Peyer's patch (tissue), 4 donors: ENCODE measurements around the gene CGNL1. TPM values are rescaled to one million over a fixed set of nuclear protein-coding genes. Genes with fewer than 3 reads are reported as not detected.

Experiments
- DNase-seq, 3 donors: peaks; one replicate each; pipeline ENCODE4 v3.0.0-alpha.2; 2017 to 2019
- H3K27ac ChIP-seq, 4 donors: fragments of 200-600 bp; sonication (generic); one replicate each; pipeline ENCODE4 v1.5.1; 2016 to 2019
- H3K27me3 ChIP-seq, 2 donors: fragments of 200-600 bp; sonication (generic); one replicate each; pipeline ENCODE4 v1.5.1; 2019
- H3K36me3 ChIP-seq, 3 donors: fragments of 200-600 bp; sonication (generic); one replicate each; pipeline ENCODE4 v1.5.1; 2016 to 2019
- H3K4me1 ChIP-seq, 4 donors: fragments of 200-600 bp; sonication (generic); one replicate each; pipeline ENCODE4 v1.5.1; 2016 to 2019
- H3K4me3 ChIP-seq, 4 donors: fragments of 200-600 bp; sonication (generic); 1 replicate in 3 of 4; 2 replicates in 1 of 4; pipeline ENCODE4 v1.5.1; 2016 to 2019; ENCODE audit warnings: mild to moderate bottlenecking in 1 of 4
- H3K9me3 ChIP-seq, 4 donors: fragments of 200-600 bp; sonication (generic); one replicate each; pipeline ENCODE4 v1.5.1; 2016 to 2019; ENCODE audit warnings: mild to moderate bottlenecking in 1 of 4
- POLR2A ChIP-seq, 2 donors: fragments of 450-650 bp; IDR thresholded peaks; one replicate each; pipeline ENCODE4 v1.5.1; 2017; ENCODE audit warnings: antibody characterized with exemption in 2 of 2, mild to moderate bottlenecking in 2 of 2, moderate library complexity in 2 of 2
- total RNA-seq, 4 donors: library from RNA; depleted of rRNA; stranded (reverse); fragments of >200 nt; gene quantifications; one replicate each; pipeline ENCODE4 v1.1.0, GENCODE V29; 2016
- TF ChIP-seq, protein P1 (sequence below), 6 experiments: fragments of 450-650 bp in 4 of 6; fragments of 200-600 bp in 2 of 6; sonication (generic) in 1 of 6; IDR thresholded peaks; one replicate each; pipeline ENCODE4 v1.5.1; 2017 to 2019; ENCODE audit warnings: antibody characterized with exemption in 6 of 6, mild to moderate bottlenecking in 3 of 6, moderate library complexity in 1 of 6

CGNL1 gene
- total RNA-seq, 4 donors from 2014 or later = 1.2 to 9.9 (median 2.1) TPM

DNA sequence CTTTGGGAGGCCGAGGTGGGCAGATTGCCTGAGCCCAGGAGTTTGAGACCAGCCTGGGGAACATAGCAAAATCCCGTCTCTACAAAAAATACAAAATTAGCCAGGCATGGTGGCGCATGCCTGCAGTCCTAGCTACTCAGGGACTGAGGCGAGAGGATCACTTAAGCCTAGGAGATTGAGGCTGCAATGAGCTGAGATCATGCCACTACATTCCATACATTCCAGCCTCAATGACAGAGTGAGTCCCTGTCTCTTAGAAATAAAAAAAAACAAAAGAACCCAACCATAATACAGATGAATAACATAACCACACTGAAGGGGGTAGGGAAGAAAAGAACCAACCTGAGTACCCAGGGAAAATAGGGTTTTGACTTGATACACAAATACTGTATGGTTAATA lies 19.7 kb upstream of the CGNL1 start:
- DNase-seq = no peak
- Histone ChIP-seq H3K36me3 (no peaks in the 10 kb centered on the region), H3K4me1 (no peaks in the 10 kb centered on the region), H3K27ac (no peak overlapping the region), H3K4me3 (no peak overlapping the region), H3K9me3 (no peaks in the 10 kb centered on the region), H3K27me3 (no peaks in the 10 kb centered on the region)
- TF ChIP-seq, protein P1, sequence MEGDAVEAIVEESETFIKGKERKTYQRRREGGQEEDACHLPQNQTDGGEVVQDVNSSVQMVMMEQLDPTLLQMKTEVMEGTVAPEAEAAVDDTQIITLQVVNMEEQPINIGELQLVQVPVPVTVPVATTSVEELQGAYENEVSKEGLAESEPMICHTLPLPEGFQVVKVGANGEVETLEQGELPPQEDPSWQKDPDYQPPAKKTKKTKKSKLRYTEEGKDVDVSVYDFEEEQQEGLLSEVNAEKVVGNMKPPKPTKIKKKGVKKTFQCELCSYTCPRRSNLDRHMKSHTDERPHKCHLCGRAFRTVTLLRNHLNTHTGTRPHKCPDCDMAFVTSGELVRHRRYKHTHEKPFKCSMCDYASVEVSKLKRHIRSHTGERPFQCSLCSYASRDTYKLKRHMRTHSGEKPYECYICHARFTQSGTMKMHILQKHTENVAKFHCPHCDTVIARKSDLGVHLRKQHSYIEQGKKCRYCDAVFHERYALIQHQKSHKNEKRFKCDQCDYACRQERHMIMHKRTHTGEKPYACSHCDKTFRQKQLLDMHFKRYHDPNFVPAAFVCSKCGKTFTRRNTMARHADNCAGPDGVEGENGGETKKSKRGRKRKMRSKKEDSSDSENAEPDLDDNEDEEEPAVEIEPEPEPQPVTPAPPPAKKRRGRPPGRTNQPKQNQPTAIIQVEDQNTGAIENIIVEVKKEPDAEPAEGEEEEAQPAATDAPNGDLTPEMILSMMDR (IDR thresholded peaks at IDR 0.05) = no peak
- no peak for TF ChIP-seq POLR2A (IDR thresholded peaks at IDR 0.05)

DNA sequence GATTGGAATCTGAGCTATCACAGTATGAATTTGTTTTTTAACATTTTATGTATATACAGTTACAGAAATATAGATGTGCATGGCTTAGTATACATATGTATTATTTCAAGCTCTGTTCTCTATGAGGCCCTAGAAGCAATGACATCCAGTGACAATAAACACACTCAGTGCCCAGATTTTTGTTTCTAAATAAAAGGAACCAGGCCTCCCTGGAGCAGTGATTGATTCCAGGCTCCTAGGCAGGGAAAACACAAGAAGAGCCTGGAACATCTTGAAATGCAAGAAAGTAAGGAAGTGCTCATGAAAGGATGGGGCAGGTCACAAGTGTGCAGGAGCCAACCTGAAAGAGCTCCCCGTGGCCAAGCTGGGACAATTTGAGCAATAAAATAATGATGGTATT lies 18.5 kb upstream of the CGNL1 start:
- TF ChIP-seq, protein P1 (IDR thresholded peaks at IDR 0.05) = no peak
- no peak for TF ChIP-seq POLR2A (IDR thresholded peaks at IDR 0.05)
- Histone ChIP-seq H3K4me3 (no peak overlapping the region), H3K27ac (no peak overlapping the region), H3K36me3 (no peaks in the 10 kb centered on the region), H3K27me3 (no peaks in the 10 kb centered on the region), H3K9me3 (no peaks in the 10 kb centered on the region), H3K4me1 (no peaks in the 10 kb centered on the region)
- DNase-seq = no peak

- Histone ChIP-seq H3K4me3 (no peak overlapping the region), H3K27ac (no peak overlapping the region), H3K4me1 (no peaks in the 10 kb centered on the region), H3K27me3 (no peaks in the 10 kb centered on the region), H3K9me3 (no peaks in the 10 kb centered on the region), H3K36me3 (no peaks in the 10 kb centered on the region)
- TF ChIP-seq POLR2A (IDR thresholded peaks at IDR 0.05) = no peak
- TF ChIP-seq, protein P1 (IDR thresholded peaks at IDR 0.05) = no peak
- DNase-seq = no peak
These were observed 17.7 kb upstream of the CGNL1 start for GRCh38 chr15:57358571-57358970.

GRCh38 chr15:57363661-57364060 lies 12.6 kb upstream of the CGNL1 start:
- Histone ChIP-seq H3K9me3 (no peaks in the 10 kb centered on the region), H3K4me1 (no peaks in the 10 kb centered on the region), H3K27me3 (no peaks in the 10 kb centered on the region), H3K27ac (no peak overlapping the region), H3K4me3 (no peak overlapping the region), H3K36me3 (no peaks in the 10 kb centered on the region)
- no peak for DNase-seq
- TF ChIP-seq, protein P1 (IDR thresholded peaks at IDR 0.05) = no peak
- no peak for TF ChIP-seq POLR2A (IDR thresholded peaks at IDR 0.05)

- no peak for TF ChIP-seq POLR2A (IDR thresholded peaks at IDR 0.05)
- TF ChIP-seq, protein P1 (IDR thresholded peaks at IDR 0.05) = no peak
- no peaks in the 10 kb centered on the region for H3K4me1 ChIP-seq
These were observed 11.9 kb upstream of the CGNL1 start for GRCh38 chr15:57364282-57365007.

More at GRCh38 chr15:57364282-57365007, 11.9 kb upstream of the CGNL1 start:
- Histone ChIP-seq H3K27ac (no peak overlapping the region), H3K36me3 (no peaks in the 10 kb centered on the region), H3K4me3 (no peak overlapping the region), H3K9me3 (no peaks in the 10 kb centered on the region), H3K27me3 (no peaks in the 10 kb centered on the region)
- DNase-seq = no peak
